HG03280 (cell line): ENCODE measurements around the gene TMEM256.
A peak's percentile ranks its signal among the peaks of the same experiment; 100 is the strongest.

Experiments used
- ATAC-seq: cut with Tn5 transposase; IDR thresholded peaks from one replicate; pipeline ENCODE4 v1.9.1; 2021; ENCODE audit warnings: mild to moderate bottlenecking, moderate library complexity; ENCODE audit not compliant: unreplicated experiment

TMEM256 gene

GRCh38 chr17:7408863-7409262 is 5.0 kb upstream of the TMEM256 start:
- ATAC-seq = no peak

GRCh38 chr17:7408252-7408727 is 4.4 kb upstream of the TMEM256 start:
- no peak for ATAC-seq

GRCh38 chr17:7407485-7408251 is 3.8 kb upstream of the TMEM256 start, which contains the start of gene NLGN2:
Gene NLGN2 (plus strand): TSS chr17:7407845. CDS start chr17:7408256, 411 bp downstream.
- no peak for ATAC-seq

GRCh38 chr17:7407082-7407481 is 3.2 kb upstream of the TMEM256 start:
- no peak for ATAC-seq

- ATAC-seq = no peak
These were observed 2.4 kb upstream of the TMEM256 start for GRCh38 chr17:7406235-7406825.

- ATAC-seq = no peak
These were observed 1.7 kb upstream of the TMEM256 start for GRCh38 chr17:7405350-7406234.

- peak; percentile 22 for ATAC-seq
These were observed 946 bp upstream of the TMEM256 start for GRCh38 chr17:7404737-7405349.

- ATAC-seq = no peak
These were observed 245 bp downstream of the TMEM256 start for GRCh38 chr17:7403727-7403976.

GRCh38 chr17:7403043-7403726 is 712 bp downstream of the TMEM256 start:
- no peak for ATAC-seq

GRCh38 chr17:7398612-7399011 is 5.3 kb downstream of the TMEM256 start:
- ATAC-seq = no peak

GRCh38 chr17:7396147-7396546 is 7.8 kb downstream of the TMEM256 start:
- no peak for ATAC-seq

GRCh38 chr17:7394452-7395191 is 9.3 kb downstream of the TMEM256 start, which contains the start of gene PLSCR3:
Gene PLSCR3 (minus strand): TSS chr17:7394525. CDS start chr17:7394110, 415 bp downstream.
- peak; percentile 79 for ATAC-seq

- ATAC-seq = peak; percentile 38
These were observed 10.1 kb downstream of the TMEM256 start for GRCh38 chr17:7393613-7394451.

GRCh38 chr17:7392696-7393612 is 10.9 kb downstream of the TMEM256 start:
- ATAC-seq = no peak

- no peak for ATAC-seq
These were observed 12.6 kb downstream of the TMEM256 start for GRCh38 chr17:7391307-7391706.

- no peak for ATAC-seq
These were observed 13.7 kb downstream of the TMEM256 start for GRCh38 chr17:7389924-7390910.

GRCh38 chr17:7388856-7389255 is 15.0 kb downstream of the TMEM256 start:
- no peak for ATAC-seq
